Left forelimb (tissue), 1 donor: ENCODE measurements around the gene CRADD.
"Not testable (repeated sequence)": the region's sequence is repeated elsewhere in the genome, so short reads cannot be mapped to it uniquely, and the experiment has no call there.

Experiments
- DNase-seq: peaks from one replicate; pipeline ENCODE4 v3.0.0-alpha.2; 2018; ENCODE audit warnings: low spot score

Gene CRADD

DNA sequence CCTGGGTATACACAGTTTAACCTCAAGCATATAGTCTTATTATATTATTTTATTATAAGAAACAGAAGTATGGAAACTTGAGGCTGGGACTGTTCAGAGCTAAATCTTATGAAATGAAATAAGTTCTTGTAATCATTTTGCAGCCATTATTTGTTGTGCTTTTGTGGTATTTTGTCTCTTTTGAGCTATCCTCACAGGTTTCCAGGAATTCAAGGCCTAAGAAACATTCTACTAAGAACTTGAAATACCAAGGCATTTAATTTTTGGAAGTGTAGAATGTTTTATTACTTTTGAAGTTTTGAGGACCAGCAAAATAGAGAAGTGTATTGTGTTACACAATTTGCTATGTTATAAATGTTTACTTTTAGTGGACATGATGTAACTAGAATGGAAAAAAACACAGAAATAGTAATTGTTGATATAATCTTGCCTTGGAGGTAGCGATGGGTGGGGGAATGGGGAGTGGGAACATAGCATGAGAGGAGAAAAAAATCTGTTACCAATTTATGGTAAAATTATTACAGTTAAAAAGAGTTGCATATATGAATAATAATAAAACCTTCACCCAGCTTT, 81.7 kb downstream of the CRADD start:
- no peak for DNase-seq

DNA sequence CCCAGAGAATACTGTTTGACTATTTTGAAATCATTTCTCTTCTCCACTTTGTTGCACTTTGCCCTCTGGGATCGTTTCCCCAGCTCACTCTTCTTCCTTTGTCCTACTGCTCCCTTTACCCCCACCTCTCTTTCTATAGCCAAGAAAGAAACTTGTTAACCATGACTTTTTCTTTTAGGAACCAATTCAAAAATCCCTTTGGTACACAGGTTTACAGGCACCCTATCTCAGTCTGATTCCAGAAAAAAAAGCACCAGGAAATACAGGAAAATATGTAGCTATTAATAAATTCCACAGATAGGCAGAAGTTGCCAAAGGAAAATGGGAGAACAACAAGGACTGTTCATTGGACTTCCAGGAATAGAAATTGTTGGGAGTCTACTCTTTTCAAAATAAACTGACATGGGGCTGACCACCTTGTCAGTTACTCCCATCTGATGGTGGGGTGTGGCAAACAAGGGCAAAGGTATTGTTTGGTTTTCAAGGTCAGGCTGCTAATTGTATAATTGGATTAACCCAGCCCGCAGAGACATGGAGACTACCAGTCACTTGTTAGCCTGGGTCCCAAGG, 82.4 kb downstream of the CRADD start:
- no peak for DNase-seq

DNA sequence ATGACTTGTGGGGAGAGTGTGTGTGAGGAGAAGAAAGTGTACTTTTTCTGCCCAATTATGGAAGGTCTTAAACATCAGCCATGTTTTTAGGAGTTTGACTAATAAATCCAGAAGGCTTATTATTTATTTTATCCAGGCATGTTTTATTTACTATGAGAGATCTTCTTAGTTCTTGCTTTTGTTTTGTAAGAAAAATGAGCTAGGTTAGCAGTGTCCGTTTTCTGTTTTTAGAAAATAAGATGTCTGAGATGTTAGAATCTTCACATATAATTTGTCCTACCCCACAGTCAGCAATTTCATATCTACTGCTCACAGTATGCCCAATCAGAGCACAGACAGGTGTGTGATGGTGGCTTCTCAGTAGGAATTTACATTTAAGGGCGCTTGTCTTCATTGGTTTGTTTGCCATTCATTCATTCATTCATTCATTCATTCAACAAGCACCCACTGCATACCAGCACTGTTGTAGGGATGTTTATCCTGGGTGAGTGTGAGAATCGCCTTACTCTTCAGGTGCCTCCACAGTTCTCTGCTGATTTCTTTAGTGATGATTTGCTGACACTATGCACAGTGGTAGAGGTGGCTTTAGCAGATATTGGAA, 83.2 kb downstream of the CRADD start:
- DNase-seq = no peak

DNA sequence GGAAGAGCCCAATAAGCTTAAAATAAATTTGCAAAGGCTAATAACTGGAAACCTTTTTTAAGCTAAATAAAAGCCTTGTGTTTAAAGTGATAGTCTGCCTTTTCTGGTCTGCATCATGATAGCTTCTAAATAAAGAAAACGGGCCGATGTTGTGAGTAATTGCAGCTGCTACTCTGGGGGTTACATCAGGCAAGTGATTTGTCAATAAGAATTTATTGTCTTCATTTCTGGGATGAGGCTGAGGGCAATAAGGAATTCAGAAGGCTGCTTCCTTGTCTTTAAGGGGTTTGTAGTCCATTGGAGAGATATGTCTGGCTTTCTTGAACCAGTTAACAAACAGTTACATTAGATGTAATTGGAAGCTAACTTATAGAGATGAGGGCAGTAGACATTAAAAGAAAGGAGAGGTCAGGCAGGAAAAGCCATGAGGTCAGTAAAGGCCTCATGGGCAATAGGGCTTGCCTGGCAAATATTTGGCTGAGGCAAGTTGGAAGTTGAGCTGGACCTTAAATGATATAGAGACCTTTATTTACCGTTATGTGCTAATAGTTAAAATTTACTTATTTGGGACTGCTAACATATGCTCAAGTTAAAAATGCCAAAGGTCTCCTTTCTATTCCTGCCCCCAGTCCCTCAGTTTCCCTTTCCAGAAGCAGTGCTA, 85.0 kb downstream of the CRADD start:
- DNase-seq = no peak

DNA sequence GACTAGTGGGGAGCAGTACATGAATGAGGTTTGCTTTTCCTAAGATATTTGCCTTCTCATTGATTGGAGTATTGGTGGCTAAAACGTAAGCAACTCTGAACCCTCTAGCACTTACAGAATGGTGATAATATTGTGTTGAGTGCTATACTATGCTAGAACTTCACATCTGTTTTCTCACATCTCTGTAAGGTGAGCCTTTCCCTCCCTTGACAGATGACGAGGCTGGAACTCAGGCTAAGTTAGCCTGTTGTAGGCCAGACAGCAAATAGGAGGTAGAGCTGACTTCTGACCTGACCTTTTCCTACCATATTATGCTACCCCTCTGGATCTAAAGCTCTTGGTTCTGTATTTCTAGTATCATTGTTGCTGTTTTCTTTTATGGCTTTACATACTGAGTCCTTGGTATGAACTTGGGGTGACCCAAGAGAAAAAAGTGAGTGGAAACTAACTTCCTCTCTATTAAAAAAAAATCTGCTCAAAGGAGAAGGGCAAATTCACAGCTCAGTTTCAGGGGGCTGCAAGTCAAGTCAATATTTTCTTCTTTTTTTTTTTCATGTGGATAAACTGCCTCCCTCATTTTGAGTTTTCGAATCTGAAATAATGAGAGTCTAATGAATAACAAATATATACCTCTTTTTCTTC, 85.9 kb downstream of the CRADD start:
- DNase-seq = no peak

DNA sequence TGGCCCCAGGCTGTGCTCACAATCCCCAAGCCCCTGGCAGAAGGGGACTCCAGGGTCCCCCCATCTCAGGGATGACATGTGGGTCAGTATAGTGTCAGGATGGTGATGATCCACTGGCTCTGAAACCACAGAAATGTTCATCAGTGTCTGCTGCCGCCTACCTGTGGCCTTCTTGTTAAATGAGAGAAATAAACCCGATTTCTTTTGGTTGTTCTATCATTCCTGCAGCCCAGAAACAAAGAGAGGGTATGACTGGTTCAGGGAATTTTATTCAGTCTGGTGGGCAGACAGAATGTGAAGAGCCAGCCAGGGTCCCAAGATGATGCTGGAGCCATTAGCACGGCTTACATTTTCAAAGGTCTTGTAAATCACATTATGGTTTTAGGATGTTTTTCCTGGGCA, 86.6 kb downstream of the CRADD start:
- no peak for DNase-seq

DNA sequence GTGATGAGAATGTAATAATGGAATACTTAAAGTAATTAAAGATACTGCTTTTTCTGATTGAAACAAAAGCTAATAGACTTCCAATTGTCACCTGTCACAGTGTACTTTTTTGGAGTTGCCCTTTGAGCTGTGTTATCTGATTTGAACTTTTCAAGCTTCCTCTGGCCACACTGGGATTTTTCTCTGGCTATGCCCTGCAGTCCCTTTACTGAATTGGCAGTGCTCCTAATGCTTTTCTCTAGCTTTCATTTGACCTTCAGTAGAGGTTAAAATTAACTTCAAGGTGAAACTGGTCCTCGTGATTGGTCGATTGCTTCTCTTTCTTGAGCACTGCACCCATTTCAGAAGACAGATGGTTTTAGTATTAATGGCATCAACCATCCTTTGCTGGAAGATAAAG, 89.2 kb downstream of the CRADD start:
- no peak for DNase-seq

DNA sequence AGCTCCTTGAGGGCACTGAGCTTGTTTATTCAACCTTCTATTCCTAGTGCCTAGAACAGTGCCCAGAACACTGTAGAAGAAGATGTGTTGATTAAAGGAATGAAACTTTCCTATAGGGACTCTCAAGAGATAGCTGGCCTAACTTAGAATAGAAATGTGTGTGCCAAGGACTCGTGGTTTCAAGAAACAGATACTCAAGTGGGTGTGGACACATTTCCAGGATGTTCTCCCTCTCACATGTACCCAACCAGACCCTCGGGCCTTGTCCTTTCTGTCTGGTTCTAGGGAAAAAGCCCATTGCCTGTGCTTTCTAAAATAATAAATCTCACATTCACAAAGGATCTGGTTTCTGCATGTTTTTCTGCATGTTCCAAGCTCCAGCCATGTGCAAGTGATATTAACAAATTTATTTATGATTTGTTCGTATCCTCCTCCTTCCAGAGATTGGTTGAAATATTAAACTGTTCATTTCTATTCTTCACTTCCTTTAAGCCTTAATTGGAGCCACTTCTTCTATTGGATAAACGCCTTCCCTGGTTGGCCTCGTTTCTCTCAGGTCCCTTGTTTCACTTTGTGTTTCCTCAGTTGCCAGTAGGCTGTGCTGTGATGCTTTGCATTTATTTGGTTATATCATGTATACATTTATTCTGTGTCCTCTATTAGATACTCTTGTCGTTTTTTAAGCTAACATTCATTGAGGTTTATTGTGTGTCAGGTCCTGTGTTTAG, 89.8 kb downstream of the CRADD start:
- no peak for DNase-seq

DNA sequence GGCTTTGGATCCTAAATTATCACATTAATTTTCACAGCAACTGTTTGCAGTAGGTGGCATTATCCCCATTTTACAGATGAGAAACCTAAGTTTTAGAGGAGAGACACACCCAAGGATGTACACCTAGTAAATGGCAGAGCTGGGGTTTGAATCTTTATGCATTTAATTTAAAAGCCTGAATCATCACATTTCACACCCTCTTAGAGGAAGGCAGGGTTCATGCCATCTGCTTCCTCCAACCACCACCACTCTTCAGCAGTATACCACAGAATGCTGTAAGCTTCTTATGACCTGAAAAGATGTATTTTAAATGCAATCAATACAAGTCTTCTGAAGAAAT, 90.3 kb downstream of the CRADD start:
- no peak for DNase-seq

DNA sequence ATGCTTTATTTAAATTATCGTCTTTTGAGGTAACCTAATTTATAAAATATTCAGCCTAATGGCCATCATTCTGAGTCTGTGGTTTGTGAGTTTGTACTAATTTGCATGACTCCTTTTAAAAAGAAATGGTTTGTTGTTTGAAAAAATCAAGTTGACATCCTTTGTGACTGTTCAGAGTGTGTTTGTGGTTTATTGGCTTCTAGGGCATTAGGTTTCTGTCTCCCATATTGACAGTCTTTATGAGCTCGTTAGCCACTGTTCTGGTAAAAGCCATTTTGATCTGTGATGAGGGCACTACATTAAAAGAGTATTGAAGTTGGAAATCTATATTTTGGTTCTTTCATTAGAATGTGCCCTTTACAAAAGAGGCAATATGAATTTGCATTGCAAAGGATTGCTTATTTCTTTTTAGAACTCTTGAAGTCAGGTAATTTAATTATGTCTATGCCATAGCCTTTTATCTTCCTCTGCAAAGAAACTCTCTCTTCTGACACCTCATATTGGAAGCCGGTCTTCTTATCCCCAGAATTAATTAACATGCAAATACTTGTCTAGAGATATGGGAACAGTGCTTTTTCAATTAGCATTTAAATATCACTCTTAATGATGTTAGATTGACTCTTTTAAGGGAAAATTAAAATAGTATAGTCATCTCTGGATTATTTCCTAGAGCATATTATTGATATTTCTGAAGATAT, 95.0 kb downstream of the CRADD start:
- no peak for DNase-seq

DNA sequence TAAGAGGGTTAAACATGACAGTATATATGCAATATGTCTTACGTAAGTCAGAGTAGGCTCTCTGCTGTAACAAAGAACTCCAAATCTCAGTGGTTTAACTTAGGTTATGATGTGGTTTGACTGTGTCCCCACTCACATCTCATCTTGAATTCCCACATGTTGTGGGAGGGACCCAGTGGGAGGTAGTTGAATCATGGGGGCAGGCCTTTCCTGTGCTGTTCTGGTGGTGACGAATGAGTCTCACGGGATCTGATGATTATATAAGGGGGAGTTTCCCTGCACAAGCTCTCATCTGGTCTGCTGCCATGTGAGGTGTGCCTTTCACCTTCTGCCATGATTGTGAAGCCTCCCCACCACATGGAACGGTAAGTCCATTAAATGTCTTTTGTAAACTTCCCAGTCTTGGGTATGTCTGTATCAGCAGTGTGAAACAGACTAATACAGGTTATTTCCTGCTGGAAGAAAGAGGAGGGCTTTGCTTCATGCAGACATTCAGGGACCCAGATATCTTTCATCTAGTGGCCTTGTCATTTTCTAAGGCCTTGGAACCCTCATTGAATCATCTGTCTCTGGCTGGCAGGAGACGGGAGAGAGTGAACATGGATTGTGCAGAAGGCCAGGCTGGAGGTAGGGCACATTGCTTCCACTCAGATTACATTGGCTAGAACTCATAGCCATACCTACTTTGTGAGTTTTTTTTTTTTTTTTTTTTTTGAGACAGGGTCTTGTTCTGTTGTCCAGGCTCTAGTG, 96.1 kb downstream of the CRADD start:
- no peak for DNase-seq

DNA sequence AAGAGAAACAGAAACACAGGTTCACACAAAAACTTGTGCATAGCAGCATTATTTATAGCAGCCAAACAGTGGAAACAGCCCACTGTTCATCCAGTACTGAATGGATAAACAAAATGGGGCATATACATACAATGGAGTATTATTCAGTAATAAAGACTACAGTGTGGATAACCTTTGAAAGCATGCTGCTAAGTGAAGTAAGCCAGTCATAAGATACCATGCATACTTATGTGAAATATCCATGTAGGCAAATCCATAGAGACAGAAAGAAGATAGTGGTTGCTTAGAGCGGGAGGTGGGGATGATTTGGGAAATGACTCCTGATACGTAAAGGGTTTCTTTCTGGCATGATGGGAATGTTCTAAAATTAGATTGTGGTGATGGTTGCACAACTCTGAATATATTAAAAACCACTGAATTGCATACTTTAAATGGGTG, 99.4 kb downstream of the CRADD start:
- no peak for DNase-seq

DNA sequence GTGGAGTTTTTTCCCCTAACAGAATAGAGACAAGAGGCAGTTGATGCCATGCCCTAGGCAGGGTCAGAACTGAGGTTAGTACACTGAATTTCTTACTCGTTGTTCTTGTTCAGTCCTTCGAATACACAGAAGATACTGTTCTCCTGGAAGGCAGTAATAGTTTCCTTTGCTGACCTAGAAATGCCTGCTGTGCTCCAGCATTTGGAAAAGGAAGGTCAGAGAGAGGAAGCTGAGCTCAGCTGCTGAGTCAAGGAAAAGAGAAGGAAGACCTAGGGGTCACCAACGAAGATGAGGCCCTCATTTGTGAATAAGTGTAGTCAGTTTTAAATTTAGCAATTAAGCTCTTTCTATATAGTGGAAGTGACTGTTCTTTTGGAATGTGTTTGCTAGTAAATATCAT, 100.1 kb downstream of the CRADD start:
- no peak for DNase-seq

DNA sequence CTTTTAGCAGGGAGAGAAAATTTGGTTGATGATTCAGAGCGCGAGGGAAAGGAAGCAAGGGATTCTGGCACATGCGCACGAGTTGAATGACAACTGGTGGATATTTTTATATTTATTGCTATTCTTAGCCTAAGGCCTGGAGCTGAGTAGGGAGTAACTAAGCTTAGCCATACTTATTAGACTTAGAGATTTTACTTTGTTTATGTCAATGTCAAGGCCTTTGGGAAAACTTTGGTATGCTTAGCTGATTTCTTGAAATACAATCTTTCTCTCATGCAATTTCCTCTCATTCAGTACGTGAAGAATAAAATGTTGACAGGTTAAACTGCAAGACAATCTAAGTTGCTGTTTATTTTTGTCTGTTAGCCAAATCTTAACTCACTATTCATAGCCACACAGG, 101.1 kb downstream of the CRADD start:
- no peak for DNase-seq

DNA sequence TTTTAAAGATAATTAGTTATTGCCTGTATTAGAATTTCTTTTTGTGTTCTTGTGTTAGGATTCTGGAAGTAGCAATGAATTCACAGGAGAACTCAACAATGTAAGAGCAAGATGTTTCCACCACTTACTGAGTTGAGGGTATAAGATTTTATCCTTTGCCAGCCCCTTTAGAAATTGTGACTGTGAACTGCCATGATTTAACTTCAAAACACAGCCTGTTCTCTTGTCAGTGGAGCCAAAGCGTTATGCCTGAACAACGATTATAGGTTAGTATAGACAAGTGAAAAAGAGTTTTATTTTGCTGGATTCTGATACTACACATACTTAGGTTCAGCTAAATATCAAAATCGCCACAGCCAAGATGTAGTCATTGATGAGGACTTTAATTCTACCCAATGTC, 101.6 kb downstream of the CRADD start:
- DNase-seq = no peak

DNA sequence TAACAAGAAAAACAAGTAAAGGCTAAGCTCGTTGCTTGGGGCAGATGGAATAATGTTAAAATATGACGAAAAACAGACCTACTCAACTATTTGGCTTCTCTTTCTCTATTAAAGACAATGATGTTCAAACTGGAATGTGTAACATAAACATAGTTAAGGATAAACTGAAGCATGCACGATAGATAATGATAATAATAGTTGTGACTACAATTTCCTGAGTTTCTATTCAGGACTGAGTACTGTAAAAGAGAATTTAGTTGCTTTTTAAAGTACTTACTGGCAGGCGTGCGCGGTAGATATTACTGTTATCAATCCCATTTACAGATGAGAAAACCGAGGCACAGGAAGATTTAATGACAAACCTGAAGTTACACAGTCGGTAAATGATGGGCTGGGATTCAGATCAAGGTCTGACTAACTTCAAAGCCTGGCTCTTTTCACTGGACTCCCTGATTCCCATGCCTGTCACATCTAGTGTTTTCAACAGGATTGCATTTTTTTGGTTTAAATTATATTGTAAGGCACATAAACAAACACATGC, 103.0 kb downstream of the CRADD start:
- DNase-seq = no peak

DNA sequence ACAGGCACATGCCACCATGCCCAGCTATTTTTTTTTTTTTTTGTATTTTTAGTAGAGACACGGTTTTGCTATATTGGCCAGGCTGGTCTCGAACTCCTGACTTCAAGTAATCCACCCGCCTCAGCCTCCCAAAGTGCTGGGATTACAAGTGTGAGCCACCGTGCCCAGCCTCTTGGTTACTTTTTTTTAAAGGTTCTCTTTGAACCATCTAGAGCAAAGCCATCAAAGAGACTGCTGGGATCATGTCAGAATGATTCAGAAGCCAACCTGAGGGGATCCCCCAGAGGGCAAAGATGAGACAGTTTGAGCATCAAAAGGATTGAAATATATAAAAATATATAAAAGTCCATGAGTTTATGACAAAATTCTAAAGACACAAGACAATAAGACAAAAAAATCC, 103.7 kb downstream of the CRADD start:
- DNase-seq = not testable (repeated sequence)

DNA sequence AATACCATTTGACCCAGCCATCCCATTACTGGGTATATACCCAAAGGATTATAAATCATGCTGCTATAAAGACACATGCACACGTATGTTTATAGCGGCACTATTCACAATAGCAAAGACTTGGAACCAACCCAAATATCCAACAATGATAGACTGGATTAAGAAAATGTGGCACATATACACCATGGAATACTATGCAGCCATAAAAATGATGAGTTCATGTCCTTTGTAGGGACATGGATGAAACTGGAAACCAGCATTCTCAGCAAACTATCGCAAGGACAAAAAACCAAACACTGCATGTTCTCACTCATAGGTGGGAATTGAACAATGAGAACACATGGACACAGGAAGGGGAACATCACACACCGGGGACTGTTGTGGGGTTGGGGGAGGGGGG, 104.8 kb downstream of the CRADD start:
- DNase-seq = not testable (repeated sequence)

DNA sequence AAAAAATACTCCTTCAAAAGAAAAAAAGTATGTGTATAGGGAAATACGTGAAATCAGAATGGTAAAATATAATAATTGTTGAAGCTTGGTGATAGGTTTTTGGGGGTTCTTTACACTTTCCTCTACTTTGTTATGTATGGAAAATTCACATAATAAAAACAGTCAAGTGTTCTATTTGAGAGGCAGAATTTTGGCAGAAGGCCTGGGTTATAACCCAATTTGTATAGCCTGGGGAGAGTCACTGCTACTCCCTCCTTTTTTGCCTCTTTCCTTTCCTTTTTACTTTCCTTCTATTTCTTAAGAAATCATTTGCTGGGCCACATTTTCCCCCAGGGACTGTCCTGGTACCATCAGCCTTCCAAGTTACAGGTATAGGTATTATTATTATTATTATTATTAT, 105.7 kb downstream of the CRADD start:
- DNase-seq = no peak

DNA sequence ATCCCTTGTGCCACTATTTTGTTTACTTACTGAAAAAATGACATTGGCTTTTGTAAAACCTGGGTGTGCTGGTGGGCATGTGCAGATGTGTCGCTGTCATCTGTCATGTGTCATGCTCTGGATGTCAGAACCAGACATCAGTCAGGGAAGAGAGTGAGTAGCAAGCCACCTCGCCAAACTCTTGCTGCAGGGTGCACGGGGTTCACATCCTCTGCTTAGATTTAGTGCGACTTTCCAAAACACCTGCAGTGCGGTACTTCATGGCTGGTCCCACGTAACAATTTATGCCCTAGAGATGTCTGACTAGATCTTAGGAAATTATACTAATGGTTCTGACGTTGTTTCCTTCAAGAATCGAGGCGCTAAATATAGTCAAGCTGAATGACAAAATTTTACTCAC, 106.7 kb downstream of the CRADD start:
- DNase-seq = no peak
